GM12892 (cell line): ENCODE data around the gene FASLG.

Source experiments
- POLR2A ChIP-seq: IDR thresholded peaks from 2 replicates; pipeline ENCODE4 v1.6.1; 2011; ENCODE audit warnings: low read depth, low read length, control low read depth
- POLR2AphosphoS5 ChIP-seq: IDR thresholded peaks from 2 replicates; pipeline ENCODE4 v1.6.1; 2011; ENCODE audit warnings: low read depth, low read length, control low read depth
- TAF1 ChIP-seq: IDR thresholded peaks from 2 replicates; pipeline ENCODE4 v1.6.1; 2011; ENCODE audit warnings: low read depth, mild to moderate bottlenecking, control low read depth, low read length, borderline replicate concordance

DNA sequence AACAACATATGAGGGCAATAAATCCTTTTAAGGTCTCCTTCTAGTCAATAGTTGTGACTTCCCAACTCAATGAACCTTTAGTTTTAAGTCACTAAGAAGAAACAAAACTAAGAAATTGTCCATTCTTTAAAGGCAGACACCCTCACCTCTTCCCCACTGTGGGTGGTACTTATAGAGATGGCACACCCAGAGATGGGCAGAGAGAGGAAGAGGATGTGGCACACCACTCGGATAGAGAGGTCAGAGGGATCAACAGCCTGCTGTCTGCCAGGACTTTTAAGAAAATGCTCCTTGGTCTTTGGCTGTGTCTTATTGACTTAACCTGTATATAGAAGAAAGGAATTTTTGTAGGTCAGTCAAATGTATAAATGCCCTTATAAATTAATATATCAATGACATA, 45.1 kb downstream of the FASLG start:
- TF ChIP-seq POLR2AphosphoS5 (no peak), POLR2A (no peak), TAF1 (no peak)
